ENCODE results near the gene VTI1A. TPM values are rescaled to one million over a fixed set of nuclear protein-coding genes. Genes with fewer than 3 reads are reported as not detected.

The VTI1A gene
- total RNA-seq, 1 experiment from 2014 or later: 18.1 TPM

GRCh38 chr10:112643600-112644264 lies 196.7 kb downstream of the VTI1A start:
- no TSS peak for BruUV-seq (replicated peaks)
- CTCF ChIA-PET: no interaction called here
- H3K36me3 ChIP-seq (ENCODE audit: low read depth): no peaks in the 10 kb centered on the region

GRCh38 chr10:112644265-112644645 lies 197.2 kb downstream of the VTI1A start:
- TF ChIP-seq CTCF (conservative IDR thresholded peaks at IDR 0.05) (no peak), EZH2 (IDR thresholded peaks at IDR 0.05; ENCODE audit: low read depth) (no peak)
- no peak for DNase-seq
- Histone ChIP-seq H2AFZ (no peak overlapping the region), H3F3A (ENCODE audit: insufficient read depth, low read depth) (no peaks in the 10 kb centered on the region), H3K27ac (no peak overlapping the region), H3K27me3 (ENCODE audit: insufficient read depth, low read depth) (no peaks in the 10 kb centered on the region), H3K36me3 (ENCODE audit: low read depth) (no peaks in the 10 kb centered on the region), H3K79me2 (ENCODE audit: low read depth) (no peaks in the 10 kb centered on the region), H3K4me1 (replicated peaks; ENCODE audit: insufficient read depth) (peaks cover 10% of the 10 kb centered on the region), H3K9me3 (ENCODE audit: insufficient read depth, low read depth) (no peaks in the 10 kb centered on the region), H3K4me2 (no peak overlapping the region), H3K4me3 (no peak overlapping the region), H4K20me1 (ENCODE audit: insufficient read depth) (no peaks in the 10 kb centered on the region), H3K9me2 (ENCODE audit: insufficient read depth) (no peaks in the 10 kb centered on the region)
- intact Hi-C loops (cut with micrococcal nuclease; ENCODE audit: unreplicated experiment): no loop called here
- POLR2A ChIA-PET (ENCODE audit: unreplicated experiment): no interaction called here
- CTCF ChIA-PET: no interaction called here
- BruUV-seq (replicated peaks): no TSS peak

More at GRCh38 chr10:112643600-112644264, 196.7 kb downstream of the VTI1A start:
- Histone ChIP-seq H3K27ac (peak overlapping the region; percentile 20; the same call in 1 of the 2 replicates), H3F3A (ENCODE audit: insufficient read depth, low read depth) (no peaks in the 10 kb centered on the region), H3K27me3 (ENCODE audit: insufficient read depth, low read depth) (no peaks in the 10 kb centered on the region), H3K4me1 (replicated peaks; ENCODE audit: insufficient read depth) (peaks cover 9% of the 10 kb centered on the region), H3K9me2 (ENCODE audit: insufficient read depth) (no peaks in the 10 kb centered on the region), H3K79me2 (ENCODE audit: low read depth) (no peaks in the 10 kb centered on the region), H3K9me3 (ENCODE audit: insufficient read depth, low read depth) (no peaks in the 10 kb centered on the region), H3K4me3 (no peak overlapping the region), H4K20me1 (ENCODE audit: insufficient read depth) (no peaks in the 10 kb centered on the region), H3K4me2 (no peak overlapping the region), H2AFZ (no peak overlapping the region)
- TF ChIP-seq CTCF (conservative IDR thresholded peaks at IDR 0.05) (no peak), EZH2 (IDR thresholded peaks at IDR 0.05; ENCODE audit: low read depth) (no peak)
- no peak for DNase-seq
- POLR2A ChIA-PET (ENCODE audit: unreplicated experiment): no interaction called here
- intact Hi-C loops (cut with micrococcal nuclease; ENCODE audit: unreplicated experiment): no loop called here

- no peaks in the 10 kb centered on the region for H3K9me3 ChIP-seq (ENCODE audit: insufficient read depth, low read depth)
- H2AFZ ChIP-seq: no peak overlapping the region
- no peaks in the 10 kb centered on the region for H3K79me2 ChIP-seq (ENCODE audit: low read depth)
- H4K20me1 ChIP-seq (ENCODE audit: insufficient read depth): no peaks in the 10 kb centered on the region
- H3K9me2 ChIP-seq (ENCODE audit: insufficient read depth): no peaks in the 10 kb centered on the region
- H3K27ac ChIP-seq: no peak overlapping the region
- TF ChIP-seq EZH2 (IDR thresholded peaks at IDR 0.05; ENCODE audit: low read depth): no peak
- TF ChIP-seq CTCF (conservative IDR thresholded peaks at IDR 0.05): no peak
- no peaks in the 10 kb centered on the region for H3K36me3 ChIP-seq (ENCODE audit: low read depth)
- intact Hi-C loops (cut with micrococcal nuclease; ENCODE audit: unreplicated experiment): no loop called here
- no TSS peak for BruUV-seq (replicated peaks)
- no peak for DNase-seq
- POLR2A ChIA-PET (ENCODE audit: unreplicated experiment): no interaction called here
- CTCF ChIA-PET: interaction anchor here (0.6 kb wide), 1 partner anchor 148 kb away, joined by 3 read pairs; no protein-coding TSS in a partner anchor
- no peaks in the 10 kb centered on the region for H3F3A ChIP-seq (ENCODE audit: insufficient read depth, low read depth)
- no peak overlapping the region for H3K4me2 ChIP-seq
- peaks cover 22% of the 10 kb centered on the region for H3K4me1 ChIP-seq (replicated peaks; ENCODE audit: insufficient read depth)
- H3K27me3 ChIP-seq (ENCODE audit: insufficient read depth, low read depth): no peaks in the 10 kb centered on the region
- no peak overlapping the region for H3K4me3 ChIP-seq
These were observed 202.2 kb downstream of the VTI1A start for GRCh38 chr10:112649006-112649821.
